ENCODE results near the gene IKZF3.
"Not testable (repeated sequence)": the region's sequence is repeated elsewhere in the genome, so short reads cannot be mapped to it uniquely, and the experiment has no call there.

IKZF3 gene

DNA sequence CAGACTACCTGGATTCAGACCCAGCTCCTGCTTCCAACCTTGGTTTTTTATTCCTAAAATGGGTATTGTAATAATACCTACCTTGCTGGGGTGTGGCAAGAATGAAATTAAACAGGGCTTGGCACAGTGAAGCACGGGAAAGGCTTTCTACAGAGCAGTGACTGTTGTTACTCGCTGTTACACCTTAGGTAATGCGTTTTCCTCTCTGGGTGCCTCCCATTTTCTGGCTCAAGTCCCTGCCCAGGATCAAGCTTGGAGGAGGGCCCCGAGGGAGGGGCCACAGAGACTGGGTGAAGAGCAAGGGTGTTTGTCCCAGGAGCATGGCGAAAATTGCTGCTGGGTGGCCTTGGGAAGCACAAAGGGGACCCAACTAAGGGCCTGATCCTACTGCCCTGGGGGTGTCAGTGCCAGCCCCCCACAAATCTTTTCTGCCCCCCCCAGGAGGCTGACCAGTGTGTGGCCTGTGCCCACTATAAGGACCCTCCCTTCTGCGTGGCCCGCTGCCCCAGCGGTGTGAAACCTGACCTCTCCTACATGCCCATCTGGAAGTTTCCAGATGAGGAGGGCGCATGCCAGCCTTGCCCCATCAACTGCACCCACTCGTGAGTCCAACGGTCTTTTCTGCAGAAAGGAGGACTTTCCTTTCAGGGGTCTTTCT, 147.1 kb downstream of the IKZF3 start:
- DNase-seq (ENCODE audit: low read depth in 2 of 2), result no peak

- no peak for DNase-seq (ENCODE audit: low read depth in 2 of 2)
Observed at GRCh38 chr17:39716073-39716818, 147.9 kb downstream of the IKZF3 start.

DNA sequence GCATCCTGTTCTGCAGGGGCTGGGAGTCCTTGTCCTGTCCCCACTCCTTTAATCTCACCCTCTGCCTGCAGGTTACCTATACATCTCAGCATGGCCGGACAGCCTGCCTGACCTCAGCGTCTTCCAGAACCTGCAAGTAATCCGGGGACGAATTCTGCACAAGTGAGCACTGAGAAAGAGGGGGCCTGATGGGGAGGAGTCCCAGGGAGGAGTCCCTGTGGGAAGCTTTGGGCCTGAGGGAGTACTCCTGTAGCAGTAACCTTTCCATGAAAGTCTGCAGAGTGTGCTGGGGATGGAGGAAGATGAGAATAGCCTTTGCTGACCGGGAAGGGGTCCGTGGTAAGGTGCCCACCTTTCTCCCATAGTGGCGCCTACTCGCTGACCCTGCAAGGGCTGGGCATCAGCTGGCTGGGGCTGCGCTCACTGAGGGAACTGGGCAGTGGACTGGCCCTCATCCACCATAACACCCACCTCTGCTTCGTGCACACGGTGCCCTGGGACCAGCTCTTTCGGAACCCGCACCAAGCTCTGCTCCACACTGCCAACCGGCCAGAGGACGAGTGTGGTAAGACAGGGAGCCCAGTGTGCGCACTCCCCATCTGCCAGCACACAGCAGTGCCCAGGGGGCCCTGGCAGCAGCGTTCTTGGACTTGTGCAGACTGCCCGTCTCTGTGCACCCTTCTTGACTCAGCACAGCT, 148.6 kb downstream of the IKZF3 start:
- no peak for DNase-seq (ENCODE audit: low read depth in 2 of 2)

GRCh38 chr17:39714234-39714633, 149.9 kb downstream of the IKZF3 start:
- DNase-seq (ENCODE audit: low read depth in 2 of 2), result no peak

- DNase-seq (ENCODE audit: low read depth in 2 of 2), result no peak
Observed at GRCh38 chr17:39711851-39712250, 152.3 kb downstream of the IKZF3 start.

- DNase-seq (ENCODE audit: low read depth in 2 of 2), result not testable (repeated sequence)
Observed at GRCh38 chr17:39711071-39711470, 153.0 kb downstream of the IKZF3 start.

- DNase-seq (ENCODE audit: low read depth in 2 of 2), result no peak
Observed at GRCh38 chr17:39709998-39710964, 153.8 kb downstream of the IKZF3 start.

- DNase-seq (ENCODE audit: low read depth in 2 of 2), result no peak
Observed at GRCh38 chr17:39709319-39709997, 154.7 kb downstream of the IKZF3 start.
